Cortex of kidney (tissue), 1 donor: ENCODE measurements around the gene GPC5.

Source experiments
- DNase-seq: peaks from one replicate; lab custom pipeline; 2025; lab: John Stamatoyannopoulos, UW

Gene GPC5

DNA sequence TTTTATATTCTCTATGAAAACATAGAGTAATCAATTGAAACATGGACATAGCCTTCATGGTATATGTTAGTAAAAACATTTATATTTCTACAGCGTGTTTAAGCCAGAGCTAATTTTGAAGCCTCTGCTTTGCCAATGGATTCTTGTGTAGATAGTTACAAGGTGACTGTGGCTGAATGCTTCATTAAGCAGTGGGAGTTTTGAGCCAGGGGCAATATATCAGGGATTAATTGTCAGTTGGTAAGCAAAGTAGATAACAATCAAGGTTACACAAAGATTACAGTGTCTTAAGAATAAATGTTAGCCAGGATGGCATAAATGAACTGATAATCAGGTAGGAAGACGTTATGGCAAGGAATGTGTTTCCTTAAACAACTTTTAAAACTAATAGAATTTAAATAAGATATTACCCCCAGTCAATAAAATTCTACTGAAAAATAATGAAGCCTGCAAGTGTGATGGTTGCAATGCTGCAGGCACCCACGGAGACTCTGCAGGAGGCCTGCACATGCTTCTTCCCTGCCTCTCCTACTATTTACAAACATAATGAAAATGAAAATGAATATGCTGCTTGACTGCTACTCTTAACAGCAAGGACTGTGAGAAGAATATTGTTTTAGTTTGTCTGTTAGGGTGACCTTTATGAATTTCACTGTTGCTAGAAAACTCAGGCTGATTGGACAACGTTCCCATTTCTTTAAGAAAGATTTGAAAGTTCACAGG, 588.5 kb downstream of the GPC5 start:
- no peak for DNase-seq

DNA sequence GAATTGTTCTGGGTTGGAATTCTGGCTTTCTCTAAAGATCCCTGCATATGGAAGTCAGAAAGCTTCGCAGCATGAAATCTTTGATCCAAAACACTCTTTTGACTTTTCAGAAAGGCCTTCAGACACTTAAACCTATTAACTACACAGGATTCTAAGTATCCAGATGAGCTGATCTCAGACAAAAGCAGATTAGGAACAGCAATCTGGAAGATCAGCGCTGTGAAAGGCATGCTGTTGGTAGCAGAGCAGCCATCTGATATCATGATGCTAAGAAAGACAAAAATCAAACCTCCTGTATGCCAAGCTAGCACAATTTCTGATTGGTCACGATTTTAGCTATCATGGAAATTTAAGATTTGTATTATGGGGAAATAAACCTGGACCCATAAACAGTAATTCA, 589.9 kb downstream of the GPC5 start:
- no peak for DNase-seq

DNA sequence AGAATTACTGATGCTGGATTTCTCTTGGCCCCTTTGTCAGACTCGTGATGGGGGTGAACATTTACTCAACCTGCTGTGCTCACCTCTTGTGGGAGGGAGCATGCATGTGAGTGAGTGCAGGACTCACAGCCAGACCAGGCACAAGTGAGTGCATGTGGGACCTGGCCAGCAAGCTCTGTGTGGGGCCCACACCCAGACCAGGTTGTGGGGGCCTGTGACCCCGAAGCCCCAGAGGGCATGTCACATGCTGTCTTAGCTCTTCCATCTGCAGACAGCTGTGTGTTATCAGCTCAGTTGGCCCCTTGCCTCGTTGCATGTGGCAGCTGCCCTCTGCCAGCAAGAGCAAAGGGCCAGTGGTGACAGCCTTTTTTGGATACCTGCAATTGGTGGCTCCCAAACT, 614.4 kb downstream of the GPC5 start:
- DNase-seq: no peak

DNA sequence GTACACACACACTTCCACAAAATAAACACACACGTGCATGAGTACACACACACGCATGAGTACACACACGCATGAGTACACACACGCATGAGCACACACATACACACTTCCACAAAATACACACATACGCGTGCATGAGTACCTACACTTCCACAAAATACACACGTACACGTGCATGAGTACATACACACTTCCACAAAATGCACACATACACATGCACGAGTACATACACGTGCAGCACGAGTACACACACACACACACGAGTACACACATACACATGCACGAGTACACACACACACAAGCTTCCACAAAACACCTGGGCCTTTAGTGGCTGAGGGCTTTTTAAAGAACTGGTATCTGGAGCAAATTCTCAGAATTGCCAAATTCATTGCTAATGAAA, 619.3 kb downstream of the GPC5 start:
- DNase-seq: no peak

DNA sequence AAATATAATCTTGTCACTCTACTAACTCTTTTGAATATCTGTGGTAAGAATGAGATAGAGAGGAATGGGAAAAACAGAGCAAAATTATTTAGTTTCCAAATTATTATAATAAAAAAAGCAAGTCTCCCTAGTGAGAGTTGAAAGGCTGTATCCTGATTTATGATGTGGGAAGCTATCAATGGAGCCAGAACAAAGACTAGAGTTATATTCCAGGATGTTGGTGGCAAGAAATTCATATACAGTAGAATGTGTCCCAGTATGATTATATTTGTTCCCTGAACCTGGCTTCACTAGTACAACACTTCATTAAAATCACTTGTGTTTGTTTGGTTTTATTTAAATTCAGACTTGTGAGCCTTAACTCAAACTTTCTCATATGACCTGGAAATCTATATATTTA, 630.3 kb downstream of the GPC5 start:
- DNase-seq: no peak

DNA sequence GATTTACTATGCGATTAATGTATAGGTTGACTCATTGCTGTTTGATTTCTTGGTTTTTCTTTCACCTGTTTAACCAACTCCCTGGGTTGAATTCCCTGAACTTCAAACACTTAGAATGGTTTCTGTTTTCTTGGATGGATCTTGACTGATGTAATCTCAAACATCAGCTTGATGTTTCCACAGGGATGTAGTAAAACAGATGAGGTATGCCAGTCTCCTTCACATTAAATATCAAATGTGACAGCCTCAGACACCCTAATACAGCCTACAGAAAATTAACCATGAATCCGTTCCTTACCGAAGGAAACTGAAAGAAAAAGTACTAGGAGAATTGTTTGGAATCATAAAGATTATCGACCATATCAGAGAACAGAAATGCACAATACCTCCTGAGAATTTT, 631.2 kb downstream of the GPC5 start:
- DNase-seq: no peak

DNA sequence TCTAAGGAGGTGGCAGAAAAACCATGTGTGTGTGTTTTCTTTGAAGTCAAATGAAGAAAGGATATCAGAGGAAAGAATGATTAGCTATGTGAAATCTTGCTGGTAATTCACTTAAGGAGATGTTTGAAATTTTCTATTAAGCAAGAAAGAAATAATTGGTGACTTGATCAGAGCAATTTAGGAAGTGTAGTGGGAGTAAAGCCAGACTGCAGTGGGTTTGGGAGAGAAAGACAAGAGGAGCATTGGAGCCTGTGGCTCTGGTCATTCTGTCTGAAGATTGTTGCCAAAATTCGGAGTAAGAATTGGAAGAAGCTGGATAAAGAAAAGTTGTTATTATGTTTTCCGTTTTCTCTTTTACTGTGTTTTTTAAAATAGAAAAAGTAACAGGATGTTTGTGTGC, 640.5 kb downstream of the GPC5 start:
- no peak for DNase-seq

DNA sequence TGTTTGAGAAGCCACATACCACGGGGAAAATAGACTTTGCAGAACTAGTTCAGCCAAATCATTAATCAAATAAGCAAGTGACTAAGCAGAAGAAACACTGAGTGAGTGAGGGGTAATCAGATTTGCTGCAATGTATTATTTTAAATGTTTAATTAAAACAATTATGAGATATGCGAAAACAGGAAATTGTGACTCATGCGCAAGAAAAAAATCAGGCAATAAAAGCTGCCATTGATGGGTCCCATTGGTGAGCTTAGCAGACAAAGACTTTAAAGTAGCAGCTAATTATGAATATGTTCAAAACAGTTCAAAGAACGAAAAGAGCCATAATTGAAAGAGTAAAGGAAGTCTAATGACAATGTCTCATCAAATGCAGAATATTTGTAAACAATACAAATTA, 644.1 kb downstream of the GPC5 start:
- DNase-seq: no peak

DNA sequence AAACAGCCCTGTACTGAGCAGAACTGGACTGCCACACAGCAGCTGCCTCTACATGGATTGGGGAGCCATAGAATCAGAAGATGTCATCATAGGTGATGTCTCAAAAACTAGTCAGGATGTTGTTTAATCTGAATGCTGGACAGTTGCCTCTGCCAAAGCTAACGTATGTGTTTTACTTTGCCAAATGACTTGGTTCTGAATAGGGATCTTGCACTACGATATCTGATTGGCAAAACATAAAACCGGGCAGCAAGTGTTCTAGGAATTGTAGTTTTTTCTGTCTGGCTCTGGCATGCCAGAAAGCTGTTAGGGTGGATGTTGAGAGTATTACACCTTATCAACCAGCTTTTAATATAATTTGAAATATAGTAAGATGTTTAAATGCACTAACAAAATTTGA, 645.9 kb downstream of the GPC5 start:
- no peak for DNase-seq

DNA sequence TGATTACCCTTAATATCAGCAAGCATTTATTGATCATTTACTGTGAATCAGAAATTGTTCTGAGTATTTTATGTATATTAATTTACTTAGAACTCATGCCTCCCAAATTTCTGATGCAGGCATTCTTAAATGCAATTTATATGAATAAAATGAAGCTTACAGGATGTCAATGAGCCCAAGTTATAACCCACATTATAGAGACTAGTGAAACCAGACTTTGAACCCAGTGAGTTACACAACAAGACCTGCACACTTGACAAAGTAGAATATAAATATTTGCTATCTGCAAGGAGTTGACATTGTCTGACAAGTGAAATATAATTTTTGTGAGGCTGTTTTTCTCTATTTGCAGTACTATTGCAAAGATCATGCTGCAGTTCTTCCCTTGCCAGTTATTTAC, 656.0 kb downstream of the GPC5 start:
- DNase-seq: no peak

DNA sequence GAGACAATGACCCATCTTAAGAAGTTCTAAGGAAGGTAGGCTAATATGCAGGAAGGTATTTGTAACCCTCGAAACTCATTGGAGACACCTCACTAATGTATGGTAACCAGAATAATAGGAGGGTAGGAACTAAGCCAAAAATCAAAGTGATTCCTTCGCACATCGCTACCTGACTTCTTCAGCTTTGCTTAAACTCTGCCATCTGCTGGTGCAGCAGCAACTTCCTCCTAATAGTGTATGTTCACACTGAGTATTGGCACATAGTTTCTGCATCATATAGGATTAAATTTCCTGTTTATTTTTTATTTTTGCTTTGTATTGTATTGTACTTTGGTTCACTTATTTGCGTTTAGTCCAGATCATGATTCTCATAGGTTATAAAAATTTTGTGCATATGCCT, 676.2 kb downstream of the GPC5 start:
- no peak for DNase-seq

DNA sequence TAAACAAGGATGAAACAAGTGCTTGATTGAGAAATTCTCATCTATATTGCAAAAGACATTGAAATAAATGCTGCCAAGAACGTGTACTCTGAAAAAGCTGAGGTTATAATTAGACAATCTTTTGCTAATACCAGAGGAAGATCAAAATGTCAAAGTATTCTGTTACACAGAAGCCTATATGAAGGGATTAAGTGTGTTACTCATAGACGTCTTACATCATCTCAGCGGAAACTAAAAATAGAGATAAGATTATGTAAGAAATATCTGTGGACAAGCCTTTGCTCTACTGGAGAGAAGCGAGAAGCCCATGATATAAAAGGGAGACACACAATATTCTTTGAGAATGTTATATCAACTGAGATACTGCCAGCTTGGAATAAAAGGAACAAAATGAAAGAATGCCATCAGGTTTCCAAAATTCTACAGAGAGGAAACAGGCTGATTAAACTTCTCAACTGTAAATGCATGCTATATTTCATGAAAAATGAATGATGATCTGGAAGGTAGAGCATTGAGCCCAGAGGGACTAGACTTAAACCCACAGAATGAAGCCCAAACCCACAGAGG, 699.0 kb downstream of the GPC5 start:
- no peak for DNase-seq

DNA sequence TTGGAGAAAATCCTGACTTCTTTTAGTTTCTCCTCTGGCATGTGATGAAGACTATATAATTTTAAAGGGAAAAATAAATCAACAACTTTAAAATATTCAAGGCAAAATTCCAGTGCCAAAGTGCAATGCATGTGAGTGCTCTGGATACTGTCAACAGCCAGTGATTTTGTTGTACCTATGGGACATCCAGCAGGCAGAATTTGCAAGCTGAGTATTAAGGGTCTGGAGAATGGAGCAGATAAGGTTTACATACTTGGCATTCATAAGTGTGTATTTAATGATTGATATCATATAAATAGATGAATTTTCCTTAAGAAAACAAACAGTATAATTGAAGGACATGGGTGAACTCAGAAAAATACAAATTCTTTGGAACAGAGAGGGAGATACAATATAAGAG, 703.4 kb downstream of the GPC5 start:
- no peak for DNase-seq

DNA sequence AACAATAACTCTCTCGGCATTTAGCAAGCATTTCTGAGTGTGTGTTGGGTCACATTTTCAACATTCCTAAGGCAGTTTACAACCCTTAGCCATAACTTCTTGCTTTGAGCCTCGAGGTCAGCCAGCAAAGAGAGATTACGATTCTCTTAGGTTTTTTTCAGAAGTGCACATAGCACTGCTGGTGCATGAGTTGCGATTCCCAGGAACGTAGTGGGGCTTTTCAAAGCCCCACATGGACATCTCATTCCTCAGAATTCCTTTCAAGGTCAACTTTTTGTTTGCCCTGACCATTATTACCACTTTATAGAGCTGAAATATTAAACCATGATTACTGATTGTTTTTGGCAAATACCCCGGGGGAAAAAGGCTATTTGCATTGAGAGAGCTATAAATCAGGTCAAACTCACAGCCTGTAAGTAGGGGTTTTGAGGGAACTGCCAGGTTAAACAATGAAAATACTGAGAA, 705.3 kb downstream of the GPC5 start:
- no peak for DNase-seq

DNA sequence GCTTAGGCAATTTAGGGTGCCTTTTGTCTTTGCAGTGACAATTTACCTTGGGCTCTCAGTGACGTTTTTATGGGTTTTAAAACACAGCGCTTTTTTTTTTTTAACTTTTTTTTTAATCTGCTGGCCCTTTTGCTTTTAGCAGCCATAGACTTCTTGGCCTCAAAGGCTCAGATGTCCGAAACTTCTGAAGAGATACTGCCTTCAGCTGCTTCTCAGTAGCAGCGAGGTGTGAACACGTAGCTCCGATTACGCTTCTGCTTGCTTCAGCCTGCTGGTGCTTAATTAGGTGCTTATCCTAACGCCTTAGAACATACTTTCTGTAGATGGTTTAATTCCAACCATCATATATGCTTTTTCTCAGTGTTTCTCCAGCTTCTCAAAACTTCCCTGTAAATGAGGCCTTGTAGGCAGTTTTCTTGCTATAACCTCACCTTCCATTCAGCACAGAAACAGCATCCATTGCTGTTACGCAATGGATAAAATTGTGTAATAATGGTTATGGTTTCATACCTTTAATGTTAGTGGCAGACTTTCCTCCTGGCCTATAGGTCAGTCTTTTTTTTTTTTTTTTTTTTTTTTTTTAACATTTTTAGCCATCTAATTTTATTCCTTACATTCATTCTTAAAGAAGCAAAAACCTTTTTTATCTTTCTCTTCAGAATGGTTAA, 723.9 kb downstream of the GPC5 start:
- DNase-seq: no peak

DNA sequence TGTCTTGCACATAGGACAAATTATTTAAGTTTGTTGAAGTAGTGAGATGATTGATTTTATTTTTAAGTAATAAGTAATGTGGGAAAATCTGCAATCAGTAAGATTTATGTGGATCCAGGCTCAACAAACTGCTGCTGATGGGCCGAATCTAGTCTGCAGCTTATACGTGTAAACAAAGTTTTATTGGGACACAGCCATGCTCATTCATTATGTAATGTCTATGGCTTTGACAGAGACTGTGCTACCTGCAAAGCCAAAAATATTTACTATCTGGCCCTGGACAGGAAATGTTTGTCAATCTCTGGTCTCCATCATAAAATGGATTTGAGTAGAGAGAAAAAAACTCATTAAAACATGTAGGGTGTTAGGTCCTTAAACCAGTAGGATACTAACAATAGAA, 728.0 kb downstream of the GPC5 start:
- DNase-seq: no peak

DNA sequence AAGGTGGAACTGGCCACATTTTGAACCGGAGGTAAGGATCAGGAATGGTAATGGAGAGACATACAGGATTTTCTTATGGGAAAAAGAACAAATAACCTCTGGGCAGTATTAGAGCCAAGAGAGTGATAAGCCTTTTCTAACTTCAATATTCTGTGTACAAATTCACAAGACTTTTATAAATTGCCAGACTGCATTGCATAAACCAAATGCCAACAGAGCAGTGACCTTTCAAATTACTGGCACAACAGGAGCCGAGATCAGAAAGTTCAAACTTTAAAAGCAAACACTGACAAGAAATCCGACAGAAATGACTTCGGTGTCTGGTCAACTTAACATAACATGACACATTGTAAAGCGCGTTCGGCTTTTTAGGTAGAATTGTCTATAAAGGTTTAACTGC, 737.1 kb downstream of the GPC5 start:
- DNase-seq: no peak

DNA sequence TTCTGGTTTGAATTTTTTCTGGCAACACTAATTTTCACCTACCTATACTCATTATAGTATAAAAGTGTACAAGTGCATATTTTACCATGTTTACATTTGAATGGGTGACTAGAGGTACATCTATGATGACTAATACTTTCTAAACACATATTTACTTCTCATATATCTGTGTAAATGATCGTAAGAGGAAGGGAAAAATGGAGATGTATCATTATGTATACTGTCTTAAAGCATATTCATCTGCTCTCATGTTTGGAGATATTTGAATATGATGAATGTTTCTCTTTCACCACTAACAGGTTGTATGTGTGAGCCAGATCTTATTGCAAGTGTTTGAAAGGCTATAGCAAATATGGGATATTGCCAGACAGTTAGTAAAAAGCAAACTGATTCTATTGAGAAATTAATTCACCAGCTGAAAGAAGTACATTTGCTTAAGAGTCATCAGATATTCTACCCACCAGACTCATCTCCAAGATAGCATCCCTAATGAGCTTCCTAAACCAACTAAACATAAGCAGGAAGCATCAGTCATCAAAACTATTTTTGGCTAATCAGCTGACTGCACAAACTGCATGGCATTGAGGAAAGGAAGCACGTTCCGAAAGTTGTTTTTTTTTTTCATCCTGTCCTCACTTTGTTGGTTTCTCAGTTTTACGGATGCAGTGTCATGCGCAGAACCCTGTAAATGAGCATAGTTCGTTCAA, 738.2 kb downstream of the GPC5 start:
- DNase-seq: no peak

DNA sequence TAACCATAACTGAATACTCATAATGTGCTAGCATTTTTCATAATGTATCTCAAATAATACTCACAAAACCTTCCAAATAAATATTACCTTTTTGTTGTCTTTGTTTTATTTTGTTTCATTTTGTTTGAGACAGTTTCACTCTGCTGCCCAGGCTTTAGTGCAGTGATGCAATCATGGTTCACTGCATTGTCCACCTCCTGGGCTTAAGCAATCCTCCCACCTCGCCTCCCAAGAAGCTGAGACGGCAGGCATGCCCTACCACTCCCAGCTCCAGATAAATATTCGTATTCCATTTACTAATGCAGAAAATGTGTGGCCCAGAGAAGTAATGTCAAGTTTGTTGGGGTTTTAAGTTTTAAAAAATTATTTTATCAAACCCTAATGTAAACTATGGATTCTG, 739.1 kb downstream of the GPC5 start:
- no peak for DNase-seq

DNA sequence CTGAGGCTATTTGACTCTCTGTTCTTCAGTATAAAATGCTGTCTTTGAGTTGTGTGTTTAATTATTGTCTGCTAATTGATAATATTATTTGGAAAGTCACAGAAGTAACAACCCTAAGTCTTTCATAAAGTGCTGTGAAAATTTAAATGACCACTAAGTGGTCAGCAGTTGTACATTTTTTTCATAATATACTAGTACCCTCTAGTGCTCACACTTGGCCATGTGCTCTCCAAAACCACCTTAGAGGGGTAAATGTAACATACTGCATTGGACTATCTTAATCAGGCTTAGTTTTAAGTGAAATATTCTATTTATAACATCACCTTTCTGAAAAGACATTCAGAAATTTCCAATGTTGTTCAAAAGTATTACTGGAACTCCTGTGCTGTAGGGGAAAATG, 745.3 kb downstream of the GPC5 start:
- no peak for DNase-seq

DNA sequence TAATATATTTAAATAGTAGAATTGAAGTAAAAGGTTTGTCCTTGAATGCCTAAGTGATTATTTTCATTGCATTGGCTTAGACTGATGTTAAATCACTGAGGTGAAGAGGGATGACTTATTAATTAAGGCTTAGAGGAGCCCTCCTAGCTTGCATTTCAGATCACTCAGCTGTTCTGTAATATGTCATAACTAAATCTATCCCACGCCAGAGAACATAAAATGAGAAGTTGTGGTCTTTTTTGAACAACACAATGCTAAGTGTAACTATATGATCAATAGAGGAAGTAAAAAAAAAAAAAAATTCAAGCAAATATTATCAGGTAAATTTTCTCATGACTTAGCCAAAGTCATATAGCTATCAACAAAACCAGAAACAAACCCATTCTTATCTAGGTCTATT, 752.2 kb downstream of the GPC5 start:
- DNase-seq: no peak

DNA sequence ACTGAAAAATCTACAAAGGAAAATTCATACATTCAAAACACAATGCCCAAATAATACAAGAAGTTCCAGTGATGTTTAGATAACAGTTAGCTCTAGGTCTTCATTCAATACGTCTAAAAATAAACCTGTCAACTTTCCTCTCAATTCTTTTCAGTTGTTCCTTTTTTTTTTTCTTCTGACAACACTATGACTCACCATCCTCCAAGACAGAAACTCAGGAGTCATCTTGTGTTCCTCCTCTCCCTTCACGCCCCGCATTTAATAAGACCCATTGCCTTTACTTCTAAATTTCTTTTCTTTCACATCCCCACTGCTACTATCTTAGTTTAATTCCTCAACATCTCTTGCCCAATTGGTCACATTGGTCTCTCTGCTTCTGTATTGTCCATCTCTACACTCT, 759.9 kb downstream of the GPC5 start:
- DNase-seq: no peak

DNA sequence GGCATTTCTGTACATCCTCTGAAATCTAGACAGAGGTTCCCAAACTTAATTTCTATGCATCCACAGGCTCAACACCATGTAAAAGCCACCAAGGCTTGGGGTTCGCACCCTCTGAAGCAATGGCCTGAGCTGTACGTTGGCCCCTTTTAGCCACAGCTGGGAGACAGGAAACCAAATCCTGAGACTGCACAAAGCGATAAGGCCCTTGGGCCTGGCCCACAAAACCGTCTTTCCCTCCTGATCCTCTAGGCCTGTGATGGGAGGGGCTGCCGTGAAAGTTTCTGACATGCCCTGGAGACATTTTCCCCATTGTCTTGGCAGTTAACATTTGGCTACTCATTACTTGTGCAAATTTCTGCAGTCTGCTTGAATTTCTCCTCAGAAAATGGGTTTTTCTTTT, 766.4 kb downstream of the GPC5 start:
- no peak for DNase-seq
